HG02981 (cell line): Measurements from ENCODE around the gene DPEP3.

Source experiments
- ATAC-seq: cut with Tn5 transposase; IDR thresholded peaks from one replicate; pipeline ENCODE4 v1.9.1; 2021; ENCODE audit warnings: mild to moderate bottlenecking, moderate library complexity; ENCODE audit not compliant: unreplicated experiment

Gene DPEP3

GRCh38 chr16:67932462-67932840 is 47.8 kb downstream of the DPEP3 start:
- no peak for ATAC-seq

DNA sequence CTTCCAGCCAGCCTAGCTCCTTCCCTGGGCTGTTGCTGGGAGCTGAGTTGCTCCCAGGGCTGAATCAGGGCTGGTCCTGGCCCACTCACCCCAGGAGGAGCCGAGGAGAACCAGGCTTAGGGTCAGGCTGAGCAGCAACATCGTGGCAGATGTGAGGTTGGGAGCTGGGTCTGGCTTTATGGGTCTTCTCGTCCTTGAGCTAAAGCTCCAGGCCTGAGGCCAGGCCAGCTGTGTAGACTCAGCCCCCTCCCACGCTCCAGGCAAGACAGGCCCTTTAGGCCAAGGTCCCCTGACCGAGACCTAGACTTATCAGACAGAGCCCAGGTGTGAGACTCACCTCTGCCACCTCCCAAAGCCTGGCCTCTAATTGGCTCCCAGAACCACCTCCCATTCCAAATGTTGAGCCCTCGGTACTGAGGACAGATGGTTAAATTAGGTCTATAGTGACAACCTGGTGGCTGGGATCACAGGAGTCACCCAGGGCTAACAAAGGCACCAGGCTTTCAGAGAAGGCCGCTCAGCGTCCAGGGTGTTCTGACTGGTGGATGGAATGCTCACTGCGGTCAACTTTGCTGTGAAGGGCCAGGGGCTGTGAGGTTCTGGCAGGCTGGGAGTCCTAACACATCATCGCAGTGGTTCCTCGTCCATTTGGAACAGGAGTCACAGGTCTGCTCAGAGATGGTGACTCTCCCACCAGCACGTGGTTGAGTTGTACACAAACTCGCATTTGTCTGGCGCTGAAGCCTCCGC is 48.4 kb downstream of the DPEP3 start, which contains the start of gene CTRL:
TSS of gene CTRL (minus strand) at position 151 of the 750 bp plus-strand sequence. CDS start at position 141, 10 bp downstream.
- ATAC-seq = no peak

DNA sequence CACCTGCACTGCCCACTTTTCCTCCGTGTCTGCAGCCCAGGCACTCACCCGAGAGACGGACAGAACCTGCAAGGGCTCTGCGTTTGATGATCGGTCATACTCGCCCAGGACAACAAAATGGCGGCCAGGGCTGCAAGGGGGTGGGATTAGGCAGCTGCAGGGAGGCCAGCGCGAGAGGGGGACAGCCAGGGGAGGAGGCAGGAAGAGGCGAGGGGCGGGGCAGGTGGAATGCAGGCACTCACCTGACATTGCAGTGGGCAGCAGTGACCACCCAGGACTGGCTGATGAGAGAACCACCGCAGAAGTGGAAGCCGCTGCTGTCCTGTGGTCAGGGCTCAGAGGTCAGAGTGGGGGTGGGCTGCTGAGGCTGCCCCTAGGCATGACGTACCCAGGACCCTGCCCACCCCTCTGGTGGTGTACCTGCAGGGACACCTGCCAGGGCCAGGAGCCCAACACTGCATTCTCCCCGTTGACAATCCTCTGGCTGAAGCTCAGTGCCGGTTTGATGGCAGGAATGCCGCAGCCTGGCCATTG is 49.6 kb downstream of the DPEP3 start:
- no peak for ATAC-seq

- ATAC-seq = no peak
These were observed 50.1 kb downstream of the DPEP3 start for GRCh38 chr16:67930191-67930590.

DNA sequence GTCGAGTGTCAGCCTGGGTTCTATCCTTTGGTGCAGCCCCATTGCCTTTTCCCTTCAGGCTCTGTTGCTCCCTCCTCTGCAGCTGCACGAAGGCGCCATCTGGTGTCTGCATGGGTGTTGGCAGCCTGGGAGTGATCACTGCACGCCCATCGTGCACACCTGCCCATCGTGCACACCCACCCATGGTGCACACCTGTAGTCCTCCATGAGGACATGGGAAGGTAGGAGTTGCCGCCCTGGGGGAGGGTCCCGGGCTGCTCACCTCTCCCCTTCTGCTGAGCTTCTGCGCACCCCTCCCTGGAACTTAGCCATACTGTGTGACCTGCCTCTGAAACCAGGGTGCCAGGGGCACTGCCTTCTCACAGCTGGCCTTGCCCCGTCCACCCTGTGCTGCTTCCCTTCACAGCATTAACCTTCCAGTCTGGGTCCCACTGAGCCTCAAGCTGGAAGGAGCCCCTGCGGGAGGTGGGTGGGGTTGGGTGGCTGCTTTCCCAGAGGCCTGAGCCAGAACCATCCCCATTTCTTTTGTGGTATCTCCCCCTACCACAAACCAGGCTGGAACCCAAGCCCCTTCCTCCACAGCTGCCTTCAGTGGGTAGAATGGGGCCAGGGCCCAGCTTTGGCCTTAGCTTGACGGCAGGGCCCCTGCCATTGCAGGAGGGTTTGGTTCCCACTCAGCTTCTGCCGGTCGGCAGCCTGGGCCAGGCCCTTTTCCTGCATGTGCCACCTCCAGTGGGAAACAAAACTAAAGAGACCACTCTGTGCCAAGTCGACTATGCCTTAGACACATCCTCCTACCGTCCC is 51.5 kb downstream of the DPEP3 start:
- ATAC-seq = peak; percentile 55

- ATAC-seq = no peak
These were observed 52.2 kb downstream of the DPEP3 start for GRCh38 chr16:67928147-67928546.

GRCh38 chr16:67927131-67927941 is 53.0 kb downstream of the DPEP3 start:
- ATAC-seq = no peak

DNA sequence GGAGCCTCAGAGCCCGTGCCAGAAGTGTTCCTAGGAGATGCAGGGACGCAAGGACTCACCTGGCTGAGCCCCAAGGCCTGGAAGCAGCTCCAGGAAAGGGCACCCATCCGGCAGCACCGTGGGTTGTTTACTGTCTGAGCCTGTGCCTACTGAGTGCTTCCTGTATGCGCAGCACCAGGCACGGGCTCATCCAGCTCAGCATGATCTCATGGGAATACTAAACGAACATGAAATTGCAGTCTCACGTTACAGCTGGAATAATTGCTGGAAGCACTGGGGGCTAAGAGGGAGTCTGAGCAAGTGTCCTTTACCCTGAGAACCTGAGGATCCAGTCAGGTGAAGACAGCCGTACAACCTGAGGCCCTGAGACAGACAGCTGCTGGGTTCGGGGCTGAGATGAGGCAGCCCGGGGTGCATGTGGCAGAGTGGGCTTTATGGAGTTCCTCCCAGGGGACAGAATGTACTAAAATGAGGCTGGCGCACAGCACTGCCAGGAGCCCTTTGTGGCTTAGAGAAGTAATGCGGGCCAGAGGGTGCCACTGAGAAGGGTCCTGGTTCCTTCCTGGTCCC is 54.0 kb downstream of the DPEP3 start:
- no peak for ATAC-seq
